ENCODE data around the gene LCK. TPM values are rescaled to one million over a fixed set of nuclear protein-coding genes. Genes with fewer than 3 reads are reported as not detected.
A peak's percentile ranks its signal among the peaks of the same experiment; 100 is the strongest.

LCK gene
- total and polyA plus RNA-seq, 2 donors (not counting 1 experiment from before 2014, with no cell fraction given) = not detected

- Histone ChIP-seq H3K4me2 (ENCODE audit: extremely low read depth, insufficient read depth, low read length) (no peak overlapping the region), H3K36me3 (ENCODE audit: control insufficient read depth, insufficient read depth, low read length) (no peaks in the 10 kb centered on the region), H3K27ac (ENCODE audit: insufficient read depth, low read length) (no peak overlapping the region), H3K4me1 (ENCODE audit: control insufficient read depth, extremely low read depth, insufficient read depth, low read length) (no peaks in the 10 kb centered on the region), H4K20me1 (ENCODE audit: control insufficient read depth, extremely low read depth, insufficient read depth, low read length) (no peaks in the 10 kb centered on the region), H3K9ac (ENCODE audit: insufficient read depth, low read length) (no peak overlapping the region), H3K4me3 (replicated peaks in 1 of 4; ENCODE audit: control extremely low read depth in 1 of 4, insufficient read depth in 1 of 4, low read depth in 3 of 4, low read length in 4 of 4) (no peak overlapping the region), H3K9me3 (ENCODE audit: control insufficient read depth, insufficient read depth, low read depth, low read length) (no peaks in the 10 kb centered on the region), H3K79me2 (ENCODE audit: control insufficient read depth, insufficient read depth, low read length) (no peaks in the 10 kb centered on the region), H2AFZ (ENCODE audit: low read length) (no peak overlapping the region), H3K27me3 (ENCODE audit: control insufficient read depth, insufficient read depth, low read length) (peaks cover 13% of the 10 kb centered on the region)
- DNase-seq (ENCODE audit: low read depth in 2 of 2) = no peak
- no peak for TF ChIP-seq EZH2 (IDR thresholded peaks at IDR 0.05; ENCODE audit: low read length, missing control alignments)
- TF ChIP-seq CTCF (conservative IDR thresholded peaks at IDR 0.05 in 1 of 2, IDR thresholded peaks at IDR 0.05 in 1 of 2; ENCODE audit: low read depth in 1 of 2, low read length in 2 of 2) = no peak
These were observed 18.7 kb downstream of the LCK start for GRCh38 chr1:32269744-32270143.

- no peaks in the 10 kb centered on the region for H4K20me1 ChIP-seq (ENCODE audit: control insufficient read depth, extremely low read depth, insufficient read depth, low read length)
- H3K27ac ChIP-seq (ENCODE audit: insufficient read depth, low read length) = no peak overlapping the region
- H3K9me3 ChIP-seq (ENCODE audit: control insufficient read depth, insufficient read depth, low read depth, low read length) = no peaks in the 10 kb centered on the region
- no peak overlapping the region for H2AFZ ChIP-seq (ENCODE audit: low read length)
- TF ChIP-seq CTCF (conservative IDR thresholded peaks at IDR 0.05 in 1 of 2, IDR thresholded peaks at IDR 0.05 in 1 of 2; ENCODE audit: low read depth in 1 of 2, low read length in 2 of 2) (no peak), EZH2 (IDR thresholded peaks at IDR 0.05; ENCODE audit: low read length, missing control alignments) (no peak)
- H3K36me3 ChIP-seq (ENCODE audit: control insufficient read depth, insufficient read depth, low read length) = no peaks in the 10 kb centered on the region
- no peak overlapping the region for H3K9ac ChIP-seq (ENCODE audit: insufficient read depth, low read length)
- H3K4me1 ChIP-seq (ENCODE audit: control insufficient read depth, extremely low read depth, insufficient read depth, low read length) = no peaks in the 10 kb centered on the region
- no peaks in the 10 kb centered on the region for H3K79me2 ChIP-seq (ENCODE audit: control insufficient read depth, insufficient read depth, low read length)
- H3K4me2 ChIP-seq (ENCODE audit: extremely low read depth, insufficient read depth, low read length) = no peak overlapping the region
- H3K27me3 ChIP-seq (ENCODE audit: control insufficient read depth, insufficient read depth, low read length) = peaks cover 32% of the 10 kb centered on the region
- DNase-seq (ENCODE audit: low read depth in 2 of 2) = no peak
- H3K4me3 ChIP-seq (replicated peaks in 1 of 4; ENCODE audit: control extremely low read depth in 1 of 4, insufficient read depth in 1 of 4, low read depth in 3 of 4, low read length in 4 of 4) = no peak overlapping the region
These were observed 21.7 kb downstream of the LCK start for GRCh38 chr1:32272557-32273390.

- TF ChIP-seq EZH2 (IDR thresholded peaks at IDR 0.05; ENCODE audit: low read length, missing control alignments) = no peak
- TF ChIP-seq CTCF (conservative IDR thresholded peaks at IDR 0.05 in 1 of 2, IDR thresholded peaks at IDR 0.05 in 1 of 2; ENCODE audit: low read depth in 1 of 2, low read length in 2 of 2) = no peak
- H3K27me3 ChIP-seq (ENCODE audit: control insufficient read depth, insufficient read depth, low read length) = peaks cover 32% of the 10 kb centered on the region
These were observed 22.5 kb downstream of the LCK start for GRCh38 chr1:32273391-32274208.

More at GRCh38 chr1:32273391-32274208, 22.5 kb downstream of the LCK start:
- Histone ChIP-seq H3K4me1 (ENCODE audit: control insufficient read depth, extremely low read depth, insufficient read depth, low read length) (no peaks in the 10 kb centered on the region), H2AFZ (ENCODE audit: low read length) (no peak overlapping the region), H3K9ac (ENCODE audit: insufficient read depth, low read length) (no peak overlapping the region), H4K20me1 (ENCODE audit: control insufficient read depth, extremely low read depth, insufficient read depth, low read length) (no peaks in the 10 kb centered on the region), H3K79me2 (ENCODE audit: control insufficient read depth, insufficient read depth, low read length) (no peaks in the 10 kb centered on the region), H3K4me3 (replicated peaks in 1 of 4; ENCODE audit: control extremely low read depth in 1 of 4, insufficient read depth in 1 of 4, low read depth in 3 of 4, low read length in 4 of 4) (no peak overlapping the region), H3K36me3 (ENCODE audit: control insufficient read depth, insufficient read depth, low read length) (no peaks in the 10 kb centered on the region), H3K27ac (ENCODE audit: insufficient read depth, low read length) (no peak overlapping the region), H3K4me2 (ENCODE audit: extremely low read depth, insufficient read depth, low read length) (no peak overlapping the region), H3K9me3 (ENCODE audit: control insufficient read depth, insufficient read depth, low read depth, low read length) (no peaks in the 10 kb centered on the region)
- peak in 1 of 2 donors; percentile 22 for DNase-seq (ENCODE audit: low read depth in 2 of 2)

All from fibroblast of lung (primary cell).